Urothelium cell line (cell line): Measurements from ENCODE around the gene DCUN1D2.
"Not testable (repeated sequence)": the region's sequence is repeated elsewhere in the genome, so short reads cannot be mapped to it uniquely, and the experiment has no call there.

Experiments
- DNase-seq: peaks from one replicate; pipeline ENCODE4 v3.0.0; 2011; ENCODE audit warnings: low spot score, mixed read lengths
- FAIRE-seq: peaks from 2 replicates; lab custom pipeline; 2011; peaks lifted over from hg19 to GRCh38; lab: Jason Lieb, UNC

DCUN1D2 gene

DNA sequence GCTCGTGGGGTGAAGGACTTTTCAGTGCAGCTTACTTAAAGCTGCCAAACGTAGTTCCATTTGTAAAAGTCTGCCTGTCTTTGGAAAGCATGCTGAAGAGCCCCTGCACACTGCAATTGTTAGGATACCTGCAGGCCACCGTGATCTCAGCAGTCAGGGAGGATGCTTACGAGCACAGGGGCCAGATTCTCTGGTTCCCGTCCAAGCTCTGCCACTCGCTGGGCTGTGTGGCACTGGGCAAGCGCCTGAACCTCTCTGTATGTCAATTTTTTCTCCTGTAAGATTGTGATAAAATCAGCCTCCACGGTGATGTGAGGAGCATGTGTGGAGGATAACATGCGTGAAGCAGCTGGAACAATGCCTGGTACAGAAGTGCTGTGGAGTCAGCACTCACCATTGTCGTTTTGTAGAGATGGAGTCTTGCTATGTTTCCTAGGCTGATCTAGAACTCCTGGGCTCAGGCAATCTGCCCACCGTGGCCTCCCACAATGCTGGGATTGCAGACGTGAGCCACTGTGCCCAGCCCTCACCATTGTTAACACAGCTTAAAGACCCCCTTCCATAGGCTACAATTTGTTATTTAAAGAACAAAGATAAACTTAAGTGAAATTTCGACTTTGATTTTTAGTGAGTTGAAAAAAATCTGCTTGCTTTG, 40.7 kb downstream of the DCUN1D2 start:
- FAIRE-seq (peak; percentile 27), DNase-seq (no peak)

DNA sequence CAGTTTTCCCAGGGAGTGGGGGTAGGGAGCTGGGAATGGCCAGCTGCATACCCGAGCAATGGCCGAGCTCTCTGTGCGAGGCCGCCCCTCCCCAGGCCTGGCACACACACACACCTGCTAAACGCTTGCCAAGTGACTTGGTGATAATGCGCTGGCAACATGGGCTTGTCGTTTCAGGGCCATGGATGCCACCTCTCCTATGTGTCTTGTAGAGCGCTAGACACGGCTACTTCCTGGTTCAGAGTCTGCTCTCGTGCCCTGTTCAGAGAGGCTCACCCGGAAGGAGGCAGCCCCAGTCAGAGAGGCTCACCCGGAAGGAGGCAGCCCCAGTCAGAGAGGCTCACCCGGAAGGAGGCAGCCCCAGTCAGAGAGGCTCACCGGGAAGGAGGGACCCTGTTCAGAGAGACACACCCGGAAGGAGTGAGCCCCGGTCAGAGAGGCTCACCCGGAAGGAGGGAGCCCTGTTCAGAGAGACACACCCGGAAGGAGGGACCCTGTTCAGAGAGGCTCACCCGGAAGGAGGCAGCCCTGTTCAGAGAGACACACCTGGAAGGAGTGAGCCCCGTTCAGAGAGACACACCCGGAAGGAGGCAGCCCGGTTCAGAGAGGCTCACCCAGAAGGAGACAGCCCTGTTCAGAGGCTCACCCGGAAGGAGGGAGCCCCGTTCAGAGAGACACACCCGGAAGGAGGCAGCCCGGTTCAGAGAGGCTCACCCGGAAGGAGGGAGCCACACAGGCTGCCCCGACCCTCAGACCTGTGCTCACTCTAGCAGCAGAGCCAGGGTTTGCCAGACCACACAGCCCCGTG, 41.4 kb downstream of the DCUN1D2 start:
- peak; percentile 92 for FAIRE-seq
- DNase-seq = peak; percentile 83

GRCh38 chr13:113448545-113448884, 42.0 kb downstream of the DCUN1D2 start:
- DNase-seq (no peak), FAIRE-seq (no peak)

DNA sequence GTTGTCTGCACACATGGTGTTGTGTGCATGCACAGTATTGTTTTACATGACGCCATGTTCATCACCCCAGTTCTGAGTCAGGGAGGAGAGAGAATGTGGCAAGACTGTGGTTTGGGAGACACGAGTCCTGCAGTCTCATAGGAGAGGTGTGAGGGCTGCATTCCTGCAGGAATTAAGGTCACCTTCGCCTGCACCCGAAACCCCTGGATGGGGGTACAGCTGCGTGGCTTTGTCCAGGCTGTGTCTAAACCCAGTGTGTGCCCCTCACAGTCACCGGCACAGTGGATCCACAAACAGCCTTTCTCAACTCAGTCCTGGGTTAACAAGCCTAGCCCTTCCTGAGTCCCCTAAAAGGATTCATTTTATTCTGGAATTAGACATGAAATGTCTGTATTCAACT, 42.9 kb downstream of the DCUN1D2 start:
- FAIRE-seq = no peak
- no peak for DNase-seq

DNA sequence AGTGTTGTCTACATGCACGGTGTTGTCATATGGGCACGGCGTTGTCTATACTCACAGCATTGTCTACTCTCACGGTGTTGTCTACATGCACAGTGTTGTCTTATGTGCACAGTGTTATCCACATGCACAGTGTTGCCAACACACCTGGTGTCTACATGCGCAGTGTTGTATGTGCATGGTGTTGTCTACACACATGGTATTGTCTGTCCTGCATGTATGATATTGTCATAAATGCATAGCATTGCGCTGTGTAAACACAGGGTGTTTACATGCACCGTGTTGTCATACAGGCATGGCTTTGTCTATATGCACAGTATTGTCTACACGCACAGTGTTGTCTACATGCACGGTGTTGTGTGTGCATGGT, 44.0 kb downstream of the DCUN1D2 start:
- FAIRE-seq (no peak), DNase-seq (no peak)

GRCh38 chr13:113445791-113446487, 44.6 kb downstream of the DCUN1D2 start:
- FAIRE-seq = no peak
- no peak for DNase-seq

DNA sequence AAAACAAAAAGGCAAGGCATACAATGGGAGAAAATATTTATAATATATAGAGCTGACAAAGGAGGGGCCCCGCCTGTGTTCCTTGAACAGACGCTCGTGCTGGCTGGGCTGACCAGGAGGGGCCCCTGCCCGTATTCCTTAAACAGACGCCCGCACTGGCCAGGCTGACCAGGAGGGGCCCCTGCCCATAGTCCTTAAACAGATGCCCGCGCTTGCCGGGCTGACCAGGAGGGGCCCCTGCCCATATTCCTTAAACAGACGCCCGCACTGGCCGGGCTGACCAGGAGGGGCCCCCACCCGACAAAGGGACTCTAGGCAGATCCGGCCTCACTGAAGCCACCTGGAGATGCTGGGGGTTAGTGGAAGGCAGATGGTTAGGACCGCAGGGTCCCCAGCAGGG, 46.5 kb downstream of the DCUN1D2 start:
- no peak for DNase-seq
- FAIRE-seq = no peak

DNA sequence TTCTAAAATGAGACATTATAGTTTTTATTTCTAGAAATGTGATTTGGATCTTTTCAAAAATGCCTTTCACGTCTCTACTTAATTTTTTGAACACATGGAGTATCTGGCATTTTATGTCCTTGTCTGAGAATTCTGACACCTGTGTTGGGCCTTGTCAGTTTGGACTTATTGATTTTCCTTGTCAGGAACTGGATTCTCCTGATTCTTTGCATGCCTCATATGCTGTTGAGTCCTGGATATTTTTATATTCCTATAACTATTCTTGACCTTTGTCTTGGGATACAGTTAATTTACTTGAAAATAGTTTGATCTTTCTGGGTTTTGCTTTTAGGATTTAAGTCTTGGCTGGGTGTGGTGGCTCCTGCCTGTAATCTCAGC, 47.5 kb downstream of the DCUN1D2 start:
- DNase-seq = no peak
- FAIRE-seq = no peak

- no peak for FAIRE-seq
- no peak for DNase-seq
Observed at GRCh38 chr13:113442354-113442984, 48.0 kb downstream of the DCUN1D2 start.

DNA sequence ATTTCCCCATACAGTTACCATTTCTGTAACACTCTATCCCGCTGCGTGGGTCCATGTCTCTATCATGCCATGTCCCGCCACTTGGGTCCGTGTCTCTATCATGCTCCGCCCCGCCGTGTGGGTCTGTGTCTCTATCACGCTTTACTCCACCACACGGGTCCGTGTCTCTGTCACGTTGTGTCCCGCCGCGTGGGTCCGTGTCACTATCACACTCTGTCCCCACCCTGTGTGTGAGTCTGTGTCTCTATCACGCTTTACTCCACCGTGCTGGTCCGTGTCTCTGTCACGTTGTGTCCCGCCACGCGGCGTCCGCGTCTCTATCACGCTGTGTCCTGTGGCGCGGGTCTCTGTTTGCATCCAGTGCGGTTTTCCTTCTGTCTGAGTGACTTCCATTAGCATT, 48.9 kb downstream of the DCUN1D2 start:
- DNase-seq = no peak
- FAIRE-seq = peak; percentile 66

DNA sequence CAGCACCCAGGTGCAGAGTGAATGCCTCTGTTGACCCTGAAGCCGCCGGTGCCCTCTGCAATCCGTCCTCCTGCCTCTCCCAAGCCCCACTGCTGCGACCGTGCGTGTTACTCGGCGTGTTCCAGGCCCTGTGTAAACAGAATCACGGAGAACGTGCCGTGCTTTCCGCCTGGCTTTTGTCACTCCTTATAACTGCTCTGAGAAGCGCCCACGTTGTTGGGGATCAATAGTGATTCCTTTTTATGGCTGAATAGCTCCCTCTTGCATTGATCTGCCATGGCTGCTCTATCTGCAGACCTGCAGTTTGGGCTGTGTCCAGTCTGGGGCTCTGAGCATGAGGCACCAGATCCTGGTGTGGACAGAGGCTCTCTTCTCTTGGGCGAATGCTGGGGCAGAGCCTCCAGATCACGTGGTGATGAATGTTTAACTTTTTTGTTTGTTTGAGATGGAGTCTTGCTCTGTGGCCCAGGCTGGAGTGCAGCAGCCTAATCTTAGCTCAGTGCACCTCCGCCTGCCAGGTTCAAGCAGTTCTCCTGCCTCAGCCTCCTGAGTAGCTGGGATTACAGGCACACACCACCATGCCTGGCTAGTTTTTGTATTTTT, 53.0 kb downstream of the DCUN1D2 start:
- FAIRE-seq (no peak), DNase-seq (no peak)

DNA sequence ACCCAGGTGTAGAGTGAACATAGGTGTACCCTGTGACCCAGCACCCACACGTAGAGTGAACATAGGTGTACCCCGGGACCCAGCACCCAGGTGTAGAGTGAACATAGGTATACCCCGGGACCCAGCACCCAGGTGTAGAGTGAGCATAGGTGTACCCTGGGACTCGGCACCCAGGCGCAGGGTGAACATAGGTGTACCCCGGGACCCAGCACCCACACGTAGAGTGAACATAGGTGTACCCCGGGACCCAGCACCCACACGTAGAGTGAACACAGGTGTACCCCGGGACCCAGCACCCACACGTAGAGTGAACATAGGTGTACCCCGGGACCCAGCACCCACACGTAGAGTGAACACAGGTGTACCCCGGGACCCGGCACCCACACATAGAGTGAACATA, 53.6 kb downstream of the DCUN1D2 start:
- DNase-seq, FAIRE-seq: not testable (repeated sequence)

DNA sequence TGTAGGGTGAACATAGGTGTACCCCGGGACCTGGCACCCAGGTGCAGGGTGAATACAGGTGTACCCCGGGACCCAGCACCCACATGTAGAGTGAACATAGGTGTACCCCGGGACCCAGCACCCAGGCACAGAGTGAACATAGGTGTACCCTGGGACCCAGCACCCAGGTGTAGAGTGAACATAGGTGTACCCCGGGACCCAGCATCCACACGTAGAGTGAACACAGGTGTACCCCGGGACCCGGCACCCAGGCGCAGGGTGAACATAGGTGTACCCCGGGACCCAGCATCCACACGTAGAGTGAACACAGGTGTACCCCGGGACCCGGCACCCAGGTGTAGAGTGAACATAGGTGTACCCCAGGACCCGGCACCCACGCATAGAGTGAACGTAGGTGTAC, 54.6 kb downstream of the DCUN1D2 start:
- not testable (repeated sequence) for DNase-seq, FAIRE-seq

DNA sequence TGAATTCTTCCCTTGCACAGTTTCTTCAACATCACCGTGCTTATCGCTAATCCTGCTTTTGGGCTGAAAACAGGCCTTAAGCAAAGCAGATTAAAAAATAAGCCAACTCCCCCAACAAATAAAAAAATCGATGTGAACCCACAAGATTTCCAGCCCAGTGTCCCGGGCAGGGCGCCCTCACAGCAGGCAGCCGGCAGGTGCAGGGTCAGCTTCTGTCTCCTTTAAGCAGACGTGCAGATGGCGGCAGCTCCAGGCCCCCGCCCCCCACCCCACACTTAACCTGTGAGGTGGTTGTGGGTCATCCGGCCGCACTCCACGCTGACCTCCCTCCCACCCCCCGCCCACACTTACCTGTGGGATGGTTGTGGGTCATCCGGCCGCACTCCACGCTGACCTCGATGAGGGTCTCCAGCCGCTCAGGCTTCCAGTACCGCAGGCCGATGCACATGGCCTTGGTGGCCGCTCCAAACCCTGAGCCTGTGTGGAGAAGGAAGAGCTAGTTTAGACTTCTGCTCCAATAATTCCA, 57.1 kb downstream of the DCUN1D2 start:
- no peak for DNase-seq

GRCh38 chr13:113432506-113433270, 57.8 kb downstream of the DCUN1D2 start:
- FAIRE-seq (no peak), DNase-seq (no peak)

More for the DNA sequence above, 57.1 kb downstream of the DCUN1D2 start:
- FAIRE-seq = no peak

- FAIRE-seq (peak; percentile 23), DNase-seq (no peak)
Observed at GRCh38 chr13:113431171-113431570, 59.3 kb downstream of the DCUN1D2 start.

DNA sequence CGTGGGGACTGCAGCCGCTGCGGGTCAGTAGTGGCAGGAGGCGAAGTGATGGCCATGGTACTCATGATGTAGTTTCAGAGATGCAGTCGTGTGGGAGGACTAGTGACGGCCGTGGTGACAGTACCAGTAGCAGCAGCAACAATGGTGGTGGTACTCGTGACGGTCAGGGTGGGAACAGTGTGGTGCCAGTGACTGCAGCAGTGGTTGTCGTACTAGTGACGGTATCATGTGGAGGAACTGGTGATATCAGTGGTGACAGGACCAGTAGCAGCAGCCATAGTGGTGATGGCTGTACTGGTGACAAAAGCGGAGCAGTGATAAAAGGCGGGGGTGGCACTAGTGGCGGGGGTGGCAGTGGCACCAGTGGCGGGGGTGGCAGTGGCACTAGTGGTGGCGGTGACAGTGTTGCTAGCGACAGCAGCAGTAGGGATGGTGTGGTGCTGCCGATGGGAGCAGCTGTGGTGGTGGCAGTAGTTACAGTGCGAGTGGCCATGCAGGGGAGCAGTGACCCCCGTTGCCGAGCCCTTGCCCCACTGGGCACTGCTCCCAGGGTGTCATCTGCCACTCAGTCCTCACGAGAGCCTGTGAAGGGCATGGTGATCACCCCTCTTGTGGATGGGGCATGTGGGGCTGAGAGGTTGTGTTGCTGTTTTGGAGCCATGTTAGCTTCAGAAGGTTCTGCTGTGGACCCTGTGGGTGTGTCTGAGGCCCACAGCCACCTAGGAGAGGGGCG, 60.0 kb downstream of the DCUN1D2 start:
- FAIRE-seq (peak; percentile 58), DNase-seq (no peak)

DNA sequence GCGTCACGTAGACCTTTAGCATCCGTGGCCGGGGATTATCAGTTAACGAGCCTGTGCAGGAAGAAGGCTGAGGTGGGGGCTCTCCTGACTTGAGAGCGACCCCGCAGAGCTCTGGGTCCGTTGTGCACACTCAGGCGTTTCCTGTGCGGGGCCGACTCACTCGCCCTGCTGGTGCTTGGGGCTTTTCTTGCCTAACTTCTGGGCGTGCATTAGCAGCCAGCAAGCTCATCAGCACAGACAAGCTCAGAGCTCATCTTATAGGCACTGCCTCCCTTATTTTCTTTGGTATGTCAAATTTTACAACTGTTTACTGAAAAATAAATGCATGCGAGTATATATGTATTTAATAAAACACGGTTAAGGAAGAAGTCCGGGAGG, 60.9 kb downstream of the DCUN1D2 start:
- FAIRE-seq (no peak), DNase-seq (no peak)

DNA sequence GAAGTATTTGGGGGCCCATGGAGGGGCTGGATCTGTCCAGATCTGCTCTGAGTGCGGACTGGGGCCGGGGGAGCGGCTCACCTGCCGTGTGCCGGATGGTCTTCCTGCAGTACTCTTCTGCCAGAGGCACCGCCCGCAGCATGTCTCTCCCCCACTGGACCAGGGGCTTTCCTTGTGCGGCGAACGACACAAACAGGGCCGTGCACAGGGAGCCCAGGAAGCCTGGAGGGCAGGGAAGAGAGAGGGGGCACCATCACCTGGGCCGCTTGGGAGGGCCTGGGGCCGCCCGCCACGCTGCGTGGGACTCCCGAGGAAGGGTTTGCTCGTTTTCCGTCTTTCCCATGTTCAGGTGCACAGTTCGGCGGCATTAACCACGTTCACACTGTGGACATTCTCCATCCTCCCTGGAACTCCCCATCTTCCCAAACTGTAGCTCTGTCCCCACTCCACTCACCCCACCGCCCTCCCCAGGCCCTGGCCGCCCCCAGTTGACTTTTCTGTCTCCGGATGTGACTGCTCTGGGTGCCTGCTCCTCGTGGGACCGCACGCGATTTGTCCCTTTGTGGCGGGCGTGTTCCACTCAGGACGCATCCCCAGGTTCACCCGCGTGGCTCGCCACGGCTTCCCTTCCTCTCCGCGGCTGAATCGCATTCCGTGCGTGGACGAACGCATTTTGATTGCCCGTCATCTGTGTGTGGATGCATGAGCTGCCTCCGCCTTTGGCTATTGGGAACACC, 61.5 kb downstream of the DCUN1D2 start:
- FAIRE-seq (no peak), DNase-seq (no peak)
